ENCODE data around the gene SLC35D1.

DNA sequence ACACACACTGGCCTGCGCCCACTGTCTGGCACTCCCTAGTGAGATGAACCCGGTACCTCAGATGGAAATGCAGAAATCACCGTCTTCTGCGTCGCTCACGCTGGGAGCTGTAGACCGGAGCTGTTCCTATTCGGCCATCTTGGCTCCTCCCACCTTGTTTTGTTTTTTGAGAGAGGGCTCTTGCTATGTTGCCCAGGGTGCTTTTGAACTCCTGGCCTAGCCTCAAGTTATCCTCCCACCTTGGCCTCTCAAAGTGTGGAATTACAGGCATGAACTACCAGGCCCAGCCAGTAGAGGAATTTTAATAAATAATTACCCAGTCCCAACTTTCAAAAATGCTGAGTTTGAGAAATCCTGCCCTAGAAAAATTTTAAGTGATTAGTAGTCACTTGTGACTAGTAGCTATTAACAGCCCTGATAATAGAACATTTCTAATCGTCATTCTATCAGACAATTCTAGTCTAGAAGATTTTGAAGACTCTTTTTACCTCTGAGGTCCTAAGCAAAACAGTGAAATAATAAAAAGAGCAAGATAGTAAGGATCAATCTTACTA is 30.9 kb upstream of the SLC35D1 start:
- TF ChIP-seq, protein P1, sequence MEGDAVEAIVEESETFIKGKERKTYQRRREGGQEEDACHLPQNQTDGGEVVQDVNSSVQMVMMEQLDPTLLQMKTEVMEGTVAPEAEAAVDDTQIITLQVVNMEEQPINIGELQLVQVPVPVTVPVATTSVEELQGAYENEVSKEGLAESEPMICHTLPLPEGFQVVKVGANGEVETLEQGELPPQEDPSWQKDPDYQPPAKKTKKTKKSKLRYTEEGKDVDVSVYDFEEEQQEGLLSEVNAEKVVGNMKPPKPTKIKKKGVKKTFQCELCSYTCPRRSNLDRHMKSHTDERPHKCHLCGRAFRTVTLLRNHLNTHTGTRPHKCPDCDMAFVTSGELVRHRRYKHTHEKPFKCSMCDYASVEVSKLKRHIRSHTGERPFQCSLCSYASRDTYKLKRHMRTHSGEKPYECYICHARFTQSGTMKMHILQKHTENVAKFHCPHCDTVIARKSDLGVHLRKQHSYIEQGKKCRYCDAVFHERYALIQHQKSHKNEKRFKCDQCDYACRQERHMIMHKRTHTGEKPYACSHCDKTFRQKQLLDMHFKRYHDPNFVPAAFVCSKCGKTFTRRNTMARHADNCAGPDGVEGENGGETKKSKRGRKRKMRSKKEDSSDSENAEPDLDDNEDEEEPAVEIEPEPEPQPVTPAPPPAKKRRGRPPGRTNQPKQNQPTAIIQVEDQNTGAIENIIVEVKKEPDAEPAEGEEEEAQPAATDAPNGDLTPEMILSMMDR (conservative IDR thresholded peaks at IDR 0.05; ENCODE audit: low read length): no peak
- TF ChIP-seq EZH2phosphoT487 (IDR thresholded peaks at IDR 0.05; ENCODE audit: borderline replicate concordance): no peak

Measured in Loucy (cell line).